Neural progenitor cell (in vitro differentiated cells): ENCODE measurements around the gene ABCG2. TPM values are rescaled to one million over a fixed set of nuclear protein-coding genes. Genes with fewer than 3 reads are reported as not detected.

Source experiments
- DNase-seq: peaks from one replicate; pipeline ENCODE4 v3.0.0-alpha.2; 2016; ENCODE audit warnings: low spot score
- H2AFZ ChIP-seq: fragments of 200-600 bp; sonication (generic); replicated peaks from 2 replicates; pipeline ENCODE4 v1.6.1; 2016; ENCODE audit warnings: antibody characterized with exemption
- H3F3A ChIP-seq: fragments of 200-600 bp; sonication (generic); 2 replicates; pipeline ENCODE4 v1.6.1; 2016; ENCODE audit warnings: antibody characterized with exemption, low read depth
- H3K27ac ChIP-seq: fragments of 200-600 bp; sonication (generic); 2 replicates; pipeline ENCODE4 v1.5.1; 2016; ENCODE audit warnings: mild to moderate bottlenecking
- H3K27me3 ChIP-seq: fragments of 200-600 bp; sonication (generic); 2 replicates; pipeline ENCODE4 v1.6.1; 2016; ENCODE audit warnings: mild to moderate bottlenecking, moderate library complexity
- H3K36me3 ChIP-seq: fragments of 200-600 bp; sonication (generic); 2 replicates; pipeline ENCODE4 v1.5.1; 2016
- H3K4me1 ChIP-seq: fragments of 200-600 bp; sonication (generic); 2 replicates; pipeline ENCODE4 v1.6.1; 2016; ENCODE audit warnings: mixed run types
- H3K4me2 ChIP-seq: fragments of 200-600 bp; sonication (generic); 2 replicates; pipeline ENCODE4 v1.6.1; 2016
- H3K4me3 ChIP-seq: fragments of 200-600 bp; sonication (generic); 2 replicates; pipeline ENCODE4 v1.5.1; 2016
- H3K79me2 ChIP-seq: fragments of 200-600 bp; sonication (generic); 2 replicates; pipeline ENCODE4 v1.6.1; 2016; ENCODE audit warnings: low read depth
- H3K9ac ChIP-seq: fragments of 200-600 bp; sonication (generic); 2 replicates; pipeline ENCODE4 v1.6.1; 2016
- H3K9me3 ChIP-seq: fragments of 200-600 bp; sonication (generic); 2 replicates; pipeline ENCODE4 v1.5.1; 2016; ENCODE audit warnings: low read depth
- H4K20me1 ChIP-seq: fragments of 200-600 bp; sonication (generic); 2 replicates; pipeline ENCODE4 v1.6.1; 2016; ENCODE audit warnings: low read depth
- H3K27ac Mint-ChIP-seq: 3 replicates; pipeline ENCODE4 v1.8.0; 2021; ENCODE audit warnings: mixed read lengths
- H3K27me3 Mint-ChIP-seq: 2 replicates; pipeline ENCODE4 v1.8.0; 2022; ENCODE audit warnings: low read depth, mild to moderate bottlenecking, inconsistent platforms, moderate library complexity, mixed read lengths; ENCODE audit not compliant: insufficient read depth
- H3K36me3 Mint-ChIP-seq: 3 replicates; pipeline ENCODE4 v1.8.0; 2021; ENCODE audit warnings: mixed read lengths
- H3K4me1 Mint-ChIP-seq: 3 replicates; pipeline ENCODE4 v1.8.0; 2021; ENCODE audit warnings: mixed read lengths
- H3K4me3 Mint-ChIP-seq: 3 replicates; pipeline ENCODE4 v1.8.0; 2021; ENCODE audit warnings: mild to moderate bottlenecking, moderate library complexity, mixed read lengths
- H3K9me3 Mint-ChIP-seq: 3 replicates; pipeline ENCODE4 v1.8.0; 2020; ENCODE audit warnings: mixed read lengths
- CTCF ChIP-seq: fragments of 200-600 bp; sonication (generic); IDR thresholded peaks from 2 replicates; pipeline ENCODE4 v1.5.1; 2017; ENCODE audit warnings: antibody characterized with exemption, mild to moderate bottlenecking
- EZH2 ChIP-seq: fragments of 200-600 bp; sonication (generic); IDR thresholded peaks from 2 replicates; pipeline ENCODE4 v1.6.1; 2017; ENCODE audit warnings: antibody characterized with exemption, mild to moderate bottlenecking, moderate library complexity
- EZH2phosphoT487 ChIP-seq: fragments of 200-600 bp; sonication (generic); IDR thresholded peaks from 2 replicates; pipeline ENCODE4 v1.6.1; 2017; ENCODE audit warnings: antibody characterized with exemption
- total RNA-seq: library from RNA; depleted of rRNA; stranded (reverse); fragments of >200 nt; gene quantifications from 2 replicates; pipeline ENCODE4 v1.2.3, GENCODE V29; 2015; ENCODE audit warnings: low replicate concordance

Gene ABCG2
- total RNA-seq, 1 donor from 2014 or later: 2.4 TPM

- Mint-ChIP-seq H3K4me1 (no peaks in the 10 kb centered on the region), H3K9me3 (no peaks in the 10 kb centered on the region), H3K27ac (no peak overlapping the region), H3K36me3 (peaks cover 38% of the 10 kb centered on the region), H3K27me3 (no peaks in the 10 kb centered on the region), H3K4me3 (no peak overlapping the region)
- no peak overlapping the region for H3K27ac ChIP-seq
- no peaks in the 10 kb centered on the region for H3K9me3 ChIP-seq
- H3K36me3 ChIP-seq: peaks cover 35% of the 10 kb centered on the region
- H2AFZ ChIP-seq: no peak overlapping the region
- TF ChIP-seq EZH2phosphoT487 (no peak), EZH2 (no peak), CTCF (no peak)
- H4K20me1 ChIP-seq: no peaks in the 10 kb centered on the region
- no peak for DNase-seq
- no peaks in the 10 kb centered on the region for H3F3A ChIP-seq
- H3K4me3 ChIP-seq: no peak overlapping the region
- H3K27me3 ChIP-seq: no peaks in the 10 kb centered on the region
- no peak overlapping the region for H3K9ac ChIP-seq
- no peak overlapping the region for H3K4me2 ChIP-seq
- H3K79me2 ChIP-seq: no peaks in the 10 kb centered on the region
- no peaks in the 10 kb centered on the region for H3K4me1 ChIP-seq
Measured at GRCh38 chr4:88062311-88062710, 96.1 kb downstream of the ABCG2 start.

DNA sequence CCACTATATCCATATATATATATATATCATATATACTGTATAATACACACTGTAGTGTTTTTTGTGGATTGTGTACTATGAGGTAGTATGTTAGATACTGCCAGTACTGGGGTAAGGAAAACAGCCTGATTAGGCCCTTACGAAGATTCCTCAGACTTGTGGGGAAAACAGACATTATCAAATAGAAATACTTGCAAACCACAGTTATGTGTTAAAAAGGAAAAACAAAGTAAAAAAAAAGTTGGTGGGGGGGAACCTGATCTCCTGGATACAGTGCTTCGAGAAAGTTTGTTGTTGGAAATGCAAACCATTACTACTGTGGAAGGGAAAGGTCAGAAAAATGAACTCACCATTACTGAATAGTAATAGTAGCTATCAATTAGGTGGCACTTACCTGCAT, 98.0 kb downstream of the ABCG2 start:
- H3K4me1 ChIP-seq: no peaks in the 10 kb centered on the region
- H3K9me3 ChIP-seq: no peaks in the 10 kb centered on the region
- Mint-ChIP-seq H3K9me3 (no peaks in the 10 kb centered on the region), H3K4me1 (no peaks in the 10 kb centered on the region), H3K27me3 (no peaks in the 10 kb centered on the region), H3K4me3 (no peak overlapping the region), H3K27ac (no peak overlapping the region), H3K36me3 (peaks cover 33% of the 10 kb centered on the region)
- H3K4me2 ChIP-seq: no peak overlapping the region
- no peak overlapping the region for H3K9ac ChIP-seq
- peaks cover 36% of the 10 kb centered on the region for H3K36me3 ChIP-seq
- no peaks in the 10 kb centered on the region for H3F3A ChIP-seq
- DNase-seq: no peak
- H3K27me3 ChIP-seq: no peaks in the 10 kb centered on the region
- no peaks in the 10 kb centered on the region for H3K79me2 ChIP-seq
- H2AFZ ChIP-seq: no peak overlapping the region
- TF ChIP-seq CTCF: no peak
- H3K4me3 ChIP-seq: no peak overlapping the region
- no peaks in the 10 kb centered on the region for H4K20me1 ChIP-seq
- H3K27ac ChIP-seq: no peak overlapping the region

- no peak overlapping the region for H2AFZ ChIP-seq
- H3K27ac ChIP-seq: no peak overlapping the region
Measured at GRCh38 chr4:88059766-88060165, 98.7 kb downstream of the ABCG2 start.

More at GRCh38 chr4:88059766-88060165, 98.7 kb downstream of the ABCG2 start:
- no peak overlapping the region for H3K27ac Mint-ChIP-seq
- Histone ChIP-seq H3F3A (no peaks in the 10 kb centered on the region), H3K36me3 (peaks cover 36% of the 10 kb centered on the region), H3K9me3 (no peaks in the 10 kb centered on the region), H3K4me1 (no peaks in the 10 kb centered on the region), H3K4me3 (no peak overlapping the region), H4K20me1 (no peaks in the 10 kb centered on the region), H3K9ac (no peak overlapping the region), H3K27me3 (no peaks in the 10 kb centered on the region), H3K4me2 (no peak overlapping the region), H3K79me2 (no peaks in the 10 kb centered on the region)
- H3K4me1 Mint-ChIP-seq: no peaks in the 10 kb centered on the region
- H3K27me3 Mint-ChIP-seq: no peaks in the 10 kb centered on the region
- no peak overlapping the region for H3K4me3 Mint-ChIP-seq
- H3K36me3 Mint-ChIP-seq: peaks cover 31% of the 10 kb centered on the region
- H3K9me3 Mint-ChIP-seq: no peaks in the 10 kb centered on the region
- DNase-seq: no peak
- TF ChIP-seq EZH2phosphoT487 (no peak), EZH2 (no peak), CTCF (no peak)
